Activated naive CD8-positive, alpha-beta T cell treated with anti-CD3 and anti-CD28 coated beads, Interleukin-2, amount 50 U/mL, for 24 hours (primary cell): ENCODE results near the gene OXCT1.

Experiments
- ATAC-seq: fragments of 150-1000 bp; cut with Tn5 transposase; one replicate; pipeline ENCODE4 v1.10.0; 2021
- DNase-seq: peaks from one replicate; pipeline ENCODE4 v3.0.0; 2021
- H3K27ac Mint-ChIP-seq: one replicate; pipeline ENCODE4 v1.8.0; 2021; ENCODE audit warnings: mild to moderate bottlenecking, mixed read lengths
- H3K27me3 Mint-ChIP-seq: one replicate; pipeline ENCODE4 v1.8.0; 2021; ENCODE audit warnings: mixed read lengths
- H3K36me3 Mint-ChIP-seq: one replicate; pipeline ENCODE4 v1.8.0; 2021; ENCODE audit warnings: low read depth, mixed read lengths
- H3K4me1 Mint-ChIP-seq: one replicate; pipeline ENCODE4 v1.8.0; 2021; ENCODE audit warnings: mixed read lengths
- H3K4me3 Mint-ChIP-seq: one replicate; pipeline ENCODE4 v1.8.0; 2021; ENCODE audit warnings: mild to moderate bottlenecking, moderate library complexity, mixed read lengths
- H3K9me3 Mint-ChIP-seq: one replicate; pipeline ENCODE4 v1.8.0; 2021; ENCODE audit warnings: mixed read lengths

OXCT1 gene

DNA sequence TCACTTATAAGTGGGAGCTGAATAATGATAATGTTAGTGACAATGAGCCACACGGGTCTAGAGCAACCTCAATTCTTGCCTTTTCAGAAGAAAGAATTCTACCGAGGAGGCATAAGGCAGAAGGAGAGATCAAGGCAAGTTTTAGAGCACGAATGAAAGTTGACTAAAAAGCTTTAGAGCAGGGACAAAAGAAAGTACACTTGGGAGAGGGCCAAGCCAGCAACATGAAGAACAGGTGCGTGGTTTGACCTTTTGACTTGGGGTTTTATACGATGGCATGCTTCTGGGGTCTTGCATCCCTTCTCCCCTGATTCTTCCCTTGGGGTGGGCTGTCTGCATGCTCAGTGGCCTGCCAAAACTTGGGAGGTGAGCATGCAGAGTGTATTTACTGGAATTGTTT is 12.5 kb upstream of the OXCT1 start:
- DNase-seq (no peak), ATAC-seq (no peak)
- no peak overlapping the region for H3K4me3 Mint-ChIP-seq
- peaks cover 2% of the 10 kb centered on the region for H3K4me1 Mint-ChIP-seq
- peaks cover 2% of the 10 kb centered on the region for H3K27me3 Mint-ChIP-seq
- H3K36me3 Mint-ChIP-seq = no peaks in the 10 kb centered on the region
- no peak overlapping the region for H3K27ac Mint-ChIP-seq
- H3K9me3 Mint-ChIP-seq = no peaks in the 10 kb centered on the region

DNA sequence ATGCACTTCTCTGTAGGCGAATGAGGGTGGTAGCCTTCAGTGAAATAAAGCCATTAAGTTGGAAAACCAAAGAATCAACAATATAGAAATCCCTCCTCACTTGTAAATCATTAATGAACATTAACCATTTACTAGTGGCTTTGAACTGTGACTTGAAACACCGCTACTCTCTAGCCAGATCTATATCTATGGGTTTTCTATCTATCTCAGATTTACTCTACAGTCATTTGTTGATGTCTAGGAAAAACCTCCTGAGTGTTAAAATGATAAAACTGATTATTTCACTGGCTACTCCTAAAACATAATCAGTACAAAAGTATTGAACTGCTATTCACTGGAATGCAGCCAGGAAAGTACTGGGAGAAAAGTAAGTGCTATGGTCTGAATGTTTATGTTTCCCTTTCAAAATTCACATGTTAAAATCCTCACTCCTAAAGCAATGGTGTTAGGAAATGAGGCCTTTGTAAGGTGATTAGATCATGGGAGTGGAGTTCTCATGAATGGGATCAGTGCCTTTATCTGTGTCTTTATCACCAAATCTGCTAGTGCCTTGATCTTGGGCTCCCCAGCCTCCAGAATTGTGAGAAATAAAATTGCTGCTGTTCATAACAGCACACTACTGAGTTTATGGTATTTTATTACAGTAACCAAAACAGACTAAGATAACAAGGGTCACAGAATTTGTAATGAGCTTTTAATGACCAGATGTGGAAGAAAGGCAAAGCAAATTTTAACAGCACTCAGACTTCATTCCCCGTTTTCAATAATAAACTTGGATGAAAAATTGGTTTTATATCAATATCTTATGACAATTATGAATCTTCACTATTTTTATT is 8.6 kb upstream of the OXCT1 start:
- H3K36me3 Mint-ChIP-seq = no peaks in the 10 kb centered on the region
- H3K27me3 Mint-ChIP-seq = no peaks in the 10 kb centered on the region
- no peak overlapping the region for H3K4me3 Mint-ChIP-seq
- no peak for DNase-seq
- peaks cover 15% of the 10 kb centered on the region for H3K4me1 Mint-ChIP-seq
- no peak overlapping the region for H3K27ac Mint-ChIP-seq
- ATAC-seq = no peak
- H3K9me3 Mint-ChIP-seq = no peaks in the 10 kb centered on the region

- ATAC-seq = no peak
- no peak overlapping the region for H3K4me3 Mint-ChIP-seq
- no peak for DNase-seq
- H3K27me3 Mint-ChIP-seq = no peaks in the 10 kb centered on the region
- no peaks in the 10 kb centered on the region for H3K9me3 Mint-ChIP-seq
- H3K27ac Mint-ChIP-seq = no peak overlapping the region
- H3K36me3 Mint-ChIP-seq = no peaks in the 10 kb centered on the region
- H3K4me1 Mint-ChIP-seq = peaks cover 15% of the 10 kb centered on the region
These were observed 7.9 kb upstream of the OXCT1 start for GRCh38 chr5:41878173-41878572.

GRCh38 chr5:41877408-41877807 is 7.2 kb upstream of the OXCT1 start:
- DNase-seq (no peak), ATAC-seq (no peak)
- Mint-ChIP-seq H3K36me3 (no peaks in the 10 kb centered on the region), H3K4me1 (peaks cover 13% of the 10 kb centered on the region), H3K9me3 (no peaks in the 10 kb centered on the region), H3K27me3 (no peaks in the 10 kb centered on the region), H3K4me3 (no peak overlapping the region), H3K27ac (no peak overlapping the region)

DNA sequence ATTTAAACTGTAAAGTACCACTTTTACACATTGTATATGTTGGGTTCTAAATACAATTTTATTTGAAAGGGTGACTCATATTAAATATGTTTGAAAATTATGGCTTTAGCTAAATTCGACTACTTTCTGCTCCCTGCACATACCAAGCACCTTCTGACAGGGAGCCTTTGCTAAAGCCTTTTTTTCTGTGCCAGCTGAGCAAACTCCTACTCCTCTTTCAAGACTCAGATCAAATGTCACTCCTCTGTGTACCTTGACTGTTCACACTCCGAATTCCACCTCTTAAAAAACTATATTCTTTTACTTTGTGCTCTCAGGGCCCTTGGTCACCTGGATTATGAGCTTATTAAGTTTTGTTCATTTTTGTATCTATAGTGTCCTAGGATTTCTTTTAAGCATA is 6.5 kb upstream of the OXCT1 start:
- ATAC-seq (no peak), DNase-seq (no peak)
- no peaks in the 10 kb centered on the region for H3K36me3 Mint-ChIP-seq
- H3K4me3 Mint-ChIP-seq = no peak overlapping the region
- H3K27me3 Mint-ChIP-seq = no peaks in the 10 kb centered on the region
- H3K27ac Mint-ChIP-seq = no peak overlapping the region
- H3K4me1 Mint-ChIP-seq = peaks cover 17% of the 10 kb centered on the region
- H3K9me3 Mint-ChIP-seq = no peaks in the 10 kb centered on the region

- Mint-ChIP-seq H3K4me3 (no peak overlapping the region), H3K4me1 (peaks cover 29% of the 10 kb centered on the region), H3K27me3 (no peaks in the 10 kb centered on the region), H3K9me3 (no peaks in the 10 kb centered on the region), H3K27ac (peak overlapping the region; percentile 48), H3K36me3 (no peaks in the 10 kb centered on the region)
- DNase-seq (no peak), ATAC-seq (no peak)
These were observed 4.9 kb upstream of the OXCT1 start for GRCh38 chr5:41875121-41875520.

GRCh38 chr5:41874512-41875060 is 4.4 kb upstream of the OXCT1 start:
- DNase-seq (no peak), ATAC-seq (no peak)
- no peak overlapping the region for H3K4me3 Mint-ChIP-seq
- no peak overlapping the region for H3K27ac Mint-ChIP-seq
- H3K36me3 Mint-ChIP-seq = no peaks in the 10 kb centered on the region
- H3K4me1 Mint-ChIP-seq = peaks cover 29% of the 10 kb centered on the region
- no peaks in the 10 kb centered on the region for H3K9me3 Mint-ChIP-seq
- no peaks in the 10 kb centered on the region for H3K27me3 Mint-ChIP-seq

DNA sequence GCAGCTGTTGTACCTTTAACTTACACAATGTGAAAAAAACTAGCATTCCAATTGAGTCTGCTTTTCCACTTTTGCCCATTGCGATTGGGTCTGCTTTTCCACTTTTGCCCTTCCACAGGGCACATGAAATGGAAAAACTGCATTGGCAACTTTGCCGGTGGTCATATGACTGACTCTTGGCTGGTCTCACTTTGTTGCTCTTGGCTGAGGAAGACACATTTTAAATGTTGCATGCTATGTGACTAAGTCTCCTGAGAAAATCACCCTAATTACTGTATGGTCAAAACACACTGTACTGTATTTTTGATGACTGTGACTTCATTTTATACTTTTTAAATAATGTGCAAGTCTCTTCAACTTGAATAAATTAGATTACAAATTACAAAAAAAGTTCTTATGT is 1.6 kb upstream of the OXCT1 start:
- no peak for DNase-seq
- H3K4me1 Mint-ChIP-seq = peaks cover 50% of the 10 kb centered on the region

DNA sequence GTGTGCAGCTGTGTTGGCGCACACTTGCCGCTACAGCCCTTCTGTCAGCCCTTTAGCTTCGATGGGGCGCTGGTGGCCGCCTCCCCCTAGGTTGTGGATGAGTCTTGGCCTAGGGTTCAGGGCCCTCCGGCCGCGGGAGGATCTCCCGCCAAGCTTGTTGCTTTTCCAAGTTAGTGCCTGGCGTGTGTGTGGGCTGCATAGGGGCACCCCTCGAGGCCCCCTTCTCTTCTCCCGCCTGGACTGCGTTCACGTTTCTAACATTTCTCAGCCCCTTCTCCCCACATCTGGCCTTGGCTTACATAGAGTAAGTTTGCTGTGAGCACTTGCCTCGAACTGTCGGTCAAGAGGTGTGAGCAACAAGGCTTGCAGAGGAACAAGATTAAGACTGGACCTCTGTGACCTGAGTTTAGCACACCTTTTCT is 413 bp upstream of the OXCT1 start:
- peak overlapping the region; percentile 91 for H3K4me3 Mint-ChIP-seq
- H3K27me3 Mint-ChIP-seq = no peaks in the 10 kb centered on the region
- H3K4me1 Mint-ChIP-seq = peaks cover 58% of the 10 kb centered on the region
- ATAC-seq (no peak), DNase-seq (no peak)
- H3K27ac Mint-ChIP-seq = peak overlapping the region; percentile 83
- H3K36me3 Mint-ChIP-seq = peaks cover 17% of the 10 kb centered on the region
- no peaks in the 10 kb centered on the region for H3K9me3 Mint-ChIP-seq

More for the DNA sequence above, 1.6 kb upstream of the OXCT1 start:
- no peaks in the 10 kb centered on the region for H3K9me3 Mint-ChIP-seq
- H3K36me3 Mint-ChIP-seq = peaks cover 14% of the 10 kb centered on the region
- ATAC-seq = no peak
- H3K27me3 Mint-ChIP-seq = no peaks in the 10 kb centered on the region
- no peak overlapping the region for H3K4me3 Mint-ChIP-seq
- no peak overlapping the region for H3K27ac Mint-ChIP-seq

DNA sequence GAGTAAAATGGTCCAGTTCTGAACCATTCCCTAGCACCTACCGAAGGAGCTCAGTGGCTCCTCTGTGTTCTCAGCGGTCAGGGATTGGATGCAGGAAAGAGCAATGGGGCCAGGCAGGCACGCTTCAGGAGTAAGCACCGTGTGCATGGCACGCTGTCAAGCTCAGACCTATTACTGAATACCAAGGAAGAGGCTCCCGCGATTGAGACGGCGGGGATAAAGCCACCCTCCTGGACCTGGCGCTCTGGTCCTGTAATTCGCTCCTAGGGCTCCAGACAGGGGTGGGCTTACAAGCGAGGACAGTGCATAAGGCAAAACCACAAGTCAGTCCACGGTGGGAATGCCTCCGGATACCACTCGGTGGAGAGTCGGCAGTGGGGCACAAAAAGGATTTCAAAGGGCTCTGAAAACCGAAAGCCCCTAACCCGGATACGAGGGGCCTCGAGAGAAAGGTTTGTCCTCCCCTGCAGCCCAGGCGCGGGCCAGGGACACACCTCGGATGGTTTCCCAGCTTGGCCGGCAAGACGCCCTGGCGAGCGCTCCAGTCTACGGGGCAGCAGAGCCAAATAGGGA is 988 bp downstream of the OXCT1 start:
- DNase-seq (no peak), ATAC-seq (no peak)
- Mint-ChIP-seq H3K27ac (peak overlapping the region; percentile 83), H3K27me3 (no peaks in the 10 kb centered on the region), H3K4me1 (peaks cover 60% of the 10 kb centered on the region), H3K36me3 (peaks cover 17% of the 10 kb centered on the region), H3K4me3 (peak overlapping the region; percentile 91), H3K9me3 (no peaks in the 10 kb centered on the region)

GRCh38 chr5:41863871-41864486 is 6.2 kb downstream of the OXCT1 start:
- H3K27me3 Mint-ChIP-seq = no peaks in the 10 kb centered on the region
- peaks cover 69% of the 10 kb centered on the region for H3K4me1 Mint-ChIP-seq
- peak overlapping the region; percentile 5 for H3K4me3 Mint-ChIP-seq
- H3K9me3 Mint-ChIP-seq = no peaks in the 10 kb centered on the region
- DNase-seq (no peak), ATAC-seq (peak; percentile 87)
- peaks cover 44% of the 10 kb centered on the region for H3K36me3 Mint-ChIP-seq
- H3K27ac Mint-ChIP-seq = peak overlapping the region; percentile 30

DNA sequence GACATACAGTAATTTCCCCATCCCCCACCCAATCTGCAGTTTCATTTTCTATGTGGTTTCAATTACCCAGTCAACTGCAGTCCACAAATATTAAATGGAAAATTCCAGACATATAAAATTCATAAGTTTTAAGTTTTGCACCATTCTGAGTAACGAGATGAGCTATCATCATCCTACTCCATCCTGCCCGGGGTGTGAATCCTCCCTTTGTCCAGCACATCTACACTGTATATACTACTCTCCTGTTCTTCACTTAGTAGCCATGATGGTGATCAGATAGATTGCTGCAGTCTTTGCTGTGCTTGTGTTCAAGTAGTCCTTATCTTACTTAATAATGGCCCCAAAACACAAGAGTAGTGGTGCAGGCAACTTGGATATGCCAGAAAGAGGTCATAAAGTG is 11.3 kb downstream of the OXCT1 start:
- H3K27me3 Mint-ChIP-seq = no peaks in the 10 kb centered on the region
- H3K9me3 Mint-ChIP-seq = no peaks in the 10 kb centered on the region
- peaks cover 50% of the 10 kb centered on the region for H3K36me3 Mint-ChIP-seq
- H3K4me3 Mint-ChIP-seq = no peak overlapping the region
- ATAC-seq = peak; percentile 55
- peaks cover 39% of the 10 kb centered on the region for H3K4me1 Mint-ChIP-seq
- H3K27ac Mint-ChIP-seq = peak overlapping the region; percentile 80
- DNase-seq = no peak

DNA sequence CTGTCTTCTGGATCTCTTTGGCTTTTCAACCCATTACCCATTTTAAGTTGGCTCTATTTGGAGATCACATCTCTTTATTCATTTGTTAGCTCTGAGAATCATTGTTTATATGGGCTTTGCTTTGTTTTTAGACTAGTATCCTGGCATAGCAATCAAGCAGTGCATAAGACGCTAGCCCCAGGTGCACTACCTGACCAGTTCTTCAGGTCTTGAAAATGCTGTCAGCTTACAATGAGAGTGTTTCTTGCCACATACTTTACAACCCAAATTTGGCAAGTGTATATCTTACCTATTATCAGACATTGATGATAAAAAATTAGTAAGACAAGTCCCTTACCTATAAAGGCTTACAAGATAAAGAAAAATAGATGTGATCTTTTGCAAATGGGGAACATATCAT is 12.2 kb downstream of the OXCT1 start:
- ATAC-seq = no peak
- H3K27ac Mint-ChIP-seq = peak overlapping the region; percentile 16
- H3K36me3 Mint-ChIP-seq = peaks cover 53% of the 10 kb centered on the region
- no peak for DNase-seq
- no peaks in the 10 kb centered on the region for H3K9me3 Mint-ChIP-seq
- H3K27me3 Mint-ChIP-seq = no peaks in the 10 kb centered on the region
- no peak overlapping the region for H3K4me3 Mint-ChIP-seq
- peaks cover 32% of the 10 kb centered on the region for H3K4me1 Mint-ChIP-seq

DNA sequence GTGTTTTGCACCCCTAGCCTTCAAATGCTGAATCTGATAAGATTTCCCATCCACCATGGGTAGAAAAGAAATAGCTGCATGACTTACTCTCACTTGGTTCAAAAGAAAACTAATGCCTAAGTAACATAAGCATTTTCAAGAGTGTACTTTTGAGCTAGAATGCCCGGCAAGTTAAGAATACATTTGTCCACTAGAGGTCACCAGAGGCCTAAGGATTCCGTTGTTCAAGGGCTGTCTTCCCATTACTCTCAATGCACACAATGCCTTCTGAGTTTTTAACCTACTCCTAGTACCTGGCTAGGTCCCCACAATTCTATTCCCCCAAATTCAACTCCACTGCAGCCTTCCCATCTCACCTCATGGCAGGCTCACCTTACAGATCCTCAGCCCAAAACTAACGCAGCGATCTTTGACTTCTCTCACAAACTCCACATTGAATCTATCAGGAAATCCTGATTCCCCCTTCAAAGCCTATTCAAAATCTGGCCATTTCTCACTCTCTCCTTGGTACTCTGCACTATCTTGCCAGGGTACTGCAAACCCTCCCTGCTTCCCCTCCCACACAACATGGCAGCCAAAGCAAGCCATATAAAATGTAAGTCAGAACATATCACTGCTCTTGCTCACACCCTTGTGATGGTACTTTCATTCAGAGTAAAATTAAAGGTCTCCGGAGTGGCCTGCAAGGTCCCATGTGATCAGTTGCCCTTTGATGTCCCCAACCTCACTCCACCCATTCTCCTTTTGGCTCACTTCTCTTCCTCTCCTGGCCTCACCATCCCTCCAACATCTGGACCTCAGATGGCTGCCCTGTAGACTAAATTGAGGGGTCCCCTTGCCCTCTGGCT is 13.4 kb downstream of the OXCT1 start:
- peak; percentile 53 for DNase-seq
- no peak overlapping the region for H3K27ac Mint-ChIP-seq
- H3K27me3 Mint-ChIP-seq = no peaks in the 10 kb centered on the region
- H3K36me3 Mint-ChIP-seq = peaks cover 57% of the 10 kb centered on the region
- no peak overlapping the region for H3K4me3 Mint-ChIP-seq
- H3K9me3 Mint-ChIP-seq = no peaks in the 10 kb centered on the region
- H3K4me1 Mint-ChIP-seq = peaks cover 36% of the 10 kb centered on the region
- peak; percentile 78 for ATAC-seq
